Measurements from ENCODE around the gene DPYD. TPM values are rescaled to one million over a fixed set of nuclear protein-coding genes. Genes with fewer than 3 reads are reported as not detected.

DPYD gene
- total RNA-seq, 1 experiment from 2014 or later: 0.46 TPM

- no peaks in the 10 kb centered on the region for H3K9me3 Mint-ChIP-seq
- no peaks in the 10 kb centered on the region for H3K4me1 Mint-ChIP-seq
- POLR2A ChIA-PET: no interaction called here
- peak overlapping the region; percentile 32; the same call in 1 of the 2 replicates for H3K27ac Mint-ChIP-seq
- TF ChIP-seq TP53 (CRISPR knock-in tag; IDR thresholded peaks at IDR 0.05) (no peak), RORB (CRISPR knock-in tag; IDR thresholded peaks at IDR 0.05) (no peak), PREB (CRISPR knock-in tag; IDR thresholded peaks at IDR 0.05; ENCODE audit: borderline replicate concordance) (no peak)
- H3K27me3 Mint-ChIP-seq (ENCODE audit: low read depth): no peaks in the 10 kb centered on the region; the same call in 1 of the 2 replicates
- DNase-seq (ENCODE audit: low spot score): no peak
- no peak for ATAC-seq
- H3K4me3 Mint-ChIP-seq: no peak overlapping the region
- CTCF ChIA-PET: no interaction called here
- no peaks in the 10 kb centered on the region for H3K36me3 Mint-ChIP-seq
Measured at GRCh38 chr1:97593192-97593591, 327.6 kb downstream of the DPYD start.

GRCh38 chr1:97588772-97589171 lies 332.1 kb downstream of the DPYD start:
- H3K27ac Mint-ChIP-seq: no peak overlapping the region
- TF ChIP-seq ZNF232 (CRISPR knock-in tag; IDR thresholded peaks at IDR 0.05) (no peak), ZNF317 (CRISPR knock-in tag; IDR thresholded peaks at IDR 0.05; ENCODE audit: borderline replicate concordance, low read depth) (no peak), NFE2L1 (CRISPR knock-in tag; IDR thresholded peaks at IDR 0.05) (no peak), ATF1 (CRISPR knock-in tag; IDR thresholded peaks at IDR 0.05) (no peak), ESRRA (CRISPR knock-in tag; IDR thresholded peaks at IDR 0.05; ENCODE audit: borderline replicate concordance) (no peak), ZNF671 (CRISPR knock-in tag; IDR thresholded peaks at IDR 0.05) (no peak), TEAD4 (CRISPR knock-in tag; IDR thresholded peaks at IDR 0.05) (no peak), NR3C1 (CRISPR knock-in tag; conservative IDR thresholded peaks at IDR 0.05; ENCODE audit: low read depth) (no peak), IRF2 (CRISPR knock-in tag; IDR thresholded peaks at IDR 0.05; ENCODE audit: borderline replicate concordance, low read depth) (no peak), ZNF263 (CRISPR knock-in tag; IDR thresholded peaks at IDR 0.05; ENCODE audit: low read depth) (no peak), FOXK1 (CRISPR knock-in tag; IDR thresholded peaks at IDR 0.05) (no peak), CBFB (CRISPR knock-in tag; IDR thresholded peaks at IDR 0.05; ENCODE audit: low read depth) (no peak), KAT7 (CRISPR knock-in tag; IDR thresholded peaks at IDR 0.05; ENCODE audit: borderline replicate concordance) (no peak), MXD4 (CRISPR knock-in tag; IDR thresholded peaks at IDR 0.05; ENCODE audit: borderline replicate concordance) (no peak), ELF4 (CRISPR knock-in tag; IDR thresholded peaks at IDR 0.05; ENCODE audit: low read depth) (no peak), HMGXB4 (CRISPR knock-in tag; IDR thresholded peaks at IDR 0.05) (no peak)
- TF ChIP-seq, protein P1, sequence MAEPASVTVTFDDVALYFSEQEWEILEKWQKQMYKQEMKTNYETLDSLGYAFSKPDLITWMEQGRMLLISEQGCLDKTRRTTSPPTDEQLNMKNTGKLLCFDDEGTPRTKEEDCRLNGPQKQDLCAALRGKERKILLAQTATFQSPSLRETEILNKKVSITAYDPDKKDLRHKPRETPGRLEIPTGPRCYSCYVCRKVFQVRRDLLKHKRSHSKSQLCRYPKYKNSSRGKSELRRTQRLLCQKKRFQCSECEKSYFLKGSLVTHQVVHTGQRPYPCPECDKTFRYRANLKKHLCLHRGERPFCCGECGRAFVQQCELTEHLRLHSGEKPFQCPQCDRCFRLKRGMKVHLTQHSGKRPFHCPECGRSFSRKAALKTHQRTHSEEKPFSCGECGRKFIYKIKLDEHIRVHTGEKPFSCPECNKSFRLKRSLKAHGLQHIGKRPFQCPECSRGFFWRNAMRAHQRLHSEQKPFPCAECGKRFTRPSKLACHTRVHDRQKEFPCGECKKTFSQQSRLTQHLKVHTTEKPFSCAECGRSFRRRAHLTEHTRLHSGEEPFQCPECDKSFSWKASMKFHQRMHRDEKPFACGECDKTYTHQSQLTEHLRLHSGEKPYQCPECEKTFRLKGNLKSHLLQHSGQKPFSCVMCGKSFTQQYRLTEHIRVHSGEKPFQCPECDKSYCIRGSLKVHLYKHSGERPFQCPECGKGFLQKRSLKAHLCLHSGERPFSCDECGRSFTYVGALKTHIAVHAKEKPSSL (CRISPR knock-in tag; conservative IDR thresholded peaks at IDR 0.05): no peak
- peak; percentile 30; the same call in 1 of the 2 replicates for ATAC-seq
- no peaks in the 10 kb centered on the region; the same call in 1 of the 2 replicates for H3K27me3 Mint-ChIP-seq (ENCODE audit: low read depth)
- H3K9me3 Mint-ChIP-seq: no peaks in the 10 kb centered on the region
- no peak for DNase-seq (ENCODE audit: low spot score)
- ChIA-PET POLR2A (no interaction called here), CTCF (no interaction called here)
- no peak overlapping the region for H3K4me3 Mint-ChIP-seq
- no peaks in the 10 kb centered on the region for H3K36me3 Mint-ChIP-seq
- H3K4me1 Mint-ChIP-seq: no peaks in the 10 kb centered on the region

Data from WTC11 (cell line).